Subcutaneous adipose tissue (tissue), 4 donors: ENCODE data around the gene NEFH. TPM values are rescaled to one million over a fixed set of nuclear protein-coding genes. Genes with fewer than 3 reads are reported as not detected.

Experiments
- total RNA-seq, 4 donors: library from RNA; depleted of rRNA; stranded (reverse); fragments of >200 nt; gene quantifications; one replicate each; pipeline ENCODE4 v1.1.0, GENCODE V29; 2016
- TF ChIP-seq, protein P1 (sequence below): fragments of 450-650 bp; IDR thresholded peaks from one replicate; pipeline ENCODE4 v1.5.1; 2016; ENCODE audit warnings: low read depth, mild to moderate bottlenecking, control low read depth, antibody characterized with exemption, moderate library complexity

NEFH gene
- total RNA-seq, 4 donors from 2014 or later: 0.19 to 0.66 (median 0.41) TPM

DNA sequence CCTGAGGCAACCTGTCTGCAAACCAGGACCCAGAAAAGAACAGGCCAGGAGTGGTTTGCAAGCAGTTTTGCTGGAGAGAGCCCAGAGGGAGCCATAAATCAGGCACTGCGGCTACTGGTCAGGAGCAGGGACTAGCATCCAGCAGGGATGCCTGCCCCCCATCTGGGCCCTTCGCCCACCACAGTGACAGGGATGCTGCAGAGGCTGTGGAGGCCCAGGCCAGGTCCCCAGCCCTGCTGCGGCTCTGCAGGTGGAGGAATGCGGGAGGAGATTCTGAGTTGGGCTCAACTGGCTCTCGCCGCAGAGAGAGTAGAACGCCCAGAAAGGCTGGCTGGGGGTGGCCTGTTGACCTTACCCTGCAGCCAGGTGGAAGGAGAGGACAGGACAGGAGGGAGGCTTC is 16.4 kb upstream of the NEFH start:
- TF ChIP-seq, protein P1, sequence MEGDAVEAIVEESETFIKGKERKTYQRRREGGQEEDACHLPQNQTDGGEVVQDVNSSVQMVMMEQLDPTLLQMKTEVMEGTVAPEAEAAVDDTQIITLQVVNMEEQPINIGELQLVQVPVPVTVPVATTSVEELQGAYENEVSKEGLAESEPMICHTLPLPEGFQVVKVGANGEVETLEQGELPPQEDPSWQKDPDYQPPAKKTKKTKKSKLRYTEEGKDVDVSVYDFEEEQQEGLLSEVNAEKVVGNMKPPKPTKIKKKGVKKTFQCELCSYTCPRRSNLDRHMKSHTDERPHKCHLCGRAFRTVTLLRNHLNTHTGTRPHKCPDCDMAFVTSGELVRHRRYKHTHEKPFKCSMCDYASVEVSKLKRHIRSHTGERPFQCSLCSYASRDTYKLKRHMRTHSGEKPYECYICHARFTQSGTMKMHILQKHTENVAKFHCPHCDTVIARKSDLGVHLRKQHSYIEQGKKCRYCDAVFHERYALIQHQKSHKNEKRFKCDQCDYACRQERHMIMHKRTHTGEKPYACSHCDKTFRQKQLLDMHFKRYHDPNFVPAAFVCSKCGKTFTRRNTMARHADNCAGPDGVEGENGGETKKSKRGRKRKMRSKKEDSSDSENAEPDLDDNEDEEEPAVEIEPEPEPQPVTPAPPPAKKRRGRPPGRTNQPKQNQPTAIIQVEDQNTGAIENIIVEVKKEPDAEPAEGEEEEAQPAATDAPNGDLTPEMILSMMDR: no peak

DNA sequence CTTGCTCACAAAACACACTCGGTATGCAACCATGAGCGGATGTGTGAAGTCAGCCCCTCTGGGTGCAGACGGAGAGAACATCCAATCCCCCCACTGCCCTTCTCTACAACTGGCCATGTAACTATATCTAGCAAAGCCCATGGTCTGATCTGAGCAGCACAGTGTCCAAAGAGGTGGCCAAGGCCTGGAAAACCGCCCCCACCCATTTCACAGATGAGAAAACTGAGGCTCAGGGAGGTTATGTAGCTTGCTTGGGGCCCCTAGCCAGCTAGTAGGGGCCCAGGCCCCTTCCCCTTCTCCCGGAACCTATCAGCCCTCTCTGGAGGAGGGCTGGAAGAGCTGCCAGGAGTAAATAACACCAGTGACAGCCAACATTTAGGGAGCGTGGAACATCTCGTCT is 15.4 kb upstream of the NEFH start:
- TF ChIP-seq, protein P1: no peak

DNA sequence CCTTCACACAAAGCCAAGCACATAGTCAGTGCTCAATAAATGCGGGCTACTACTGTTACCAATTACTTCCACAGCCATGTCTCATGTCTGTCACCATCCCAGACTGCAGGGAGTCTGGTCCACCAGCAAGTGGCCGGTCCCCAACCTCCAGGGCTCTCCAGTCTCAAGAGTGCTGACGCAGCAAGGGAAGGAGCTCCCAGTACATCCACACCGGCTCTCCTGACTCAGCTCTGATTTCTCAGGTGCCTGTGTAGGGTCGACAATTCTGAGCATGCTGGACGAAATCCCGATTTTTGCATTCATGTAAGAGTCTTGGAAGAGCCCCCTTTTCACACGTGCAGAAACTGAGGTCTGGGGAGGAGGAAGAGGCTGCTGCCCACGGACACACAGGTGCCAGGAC is 10.3 kb upstream of the NEFH start:
- TF ChIP-seq, protein P1: no peak

DNA sequence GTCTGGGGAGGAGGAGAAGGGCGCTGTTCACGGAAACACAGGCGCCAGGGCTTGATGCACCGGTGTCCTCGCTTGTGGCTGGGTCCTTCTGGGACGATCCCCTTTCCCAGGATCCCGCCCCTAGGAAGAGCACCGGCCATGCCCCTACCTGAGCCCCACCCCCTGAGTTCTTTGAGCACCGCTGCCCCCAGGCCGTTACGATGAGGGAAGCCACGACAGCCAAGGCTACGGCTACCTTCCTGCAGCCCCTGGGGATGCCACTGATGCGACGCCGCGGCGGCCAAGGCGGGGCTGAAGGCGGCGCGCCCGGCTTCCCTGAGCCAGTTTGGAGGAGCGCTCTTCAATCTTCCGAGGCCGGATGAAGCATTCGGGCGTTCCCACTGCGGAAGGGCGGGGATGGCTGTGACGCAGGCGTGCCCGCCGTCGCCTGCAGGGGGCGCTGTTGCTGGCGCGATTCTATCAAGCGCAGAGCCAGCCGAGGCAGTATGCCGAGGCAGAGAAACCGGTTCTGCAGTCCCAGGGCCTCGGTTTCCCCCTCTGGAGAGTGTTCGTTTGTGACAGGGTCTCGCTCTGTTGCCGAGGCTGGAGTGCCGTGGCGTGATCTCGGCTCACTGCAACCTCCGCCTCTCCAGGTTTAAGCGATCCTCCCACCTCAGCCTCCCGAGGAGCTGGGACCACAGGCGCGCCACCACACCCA is 9.7 kb upstream of the NEFH start:
- TF ChIP-seq, protein P1: no peak

DNA sequence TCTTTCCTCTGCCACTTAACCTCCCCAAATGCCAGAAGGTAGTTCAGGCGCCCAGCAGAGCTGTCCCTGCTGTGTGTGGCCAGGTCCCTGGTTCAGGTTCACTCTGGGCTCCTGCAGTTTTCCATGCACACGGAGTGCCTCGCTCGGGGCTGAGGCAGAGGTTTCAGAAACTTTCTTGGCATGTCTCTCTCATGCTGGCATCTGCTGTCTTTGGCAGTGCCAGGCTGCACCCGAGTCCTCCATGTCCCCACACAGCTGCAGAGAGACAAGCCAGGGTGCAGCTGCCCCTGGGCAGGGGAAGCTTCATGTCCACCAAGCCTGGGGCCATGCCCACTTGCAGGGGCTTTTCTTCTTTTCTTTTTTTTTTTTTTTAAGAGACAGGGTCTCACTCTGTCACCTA is 7.0 kb upstream of the NEFH start:
- TF ChIP-seq, protein P1: no peak

DNA sequence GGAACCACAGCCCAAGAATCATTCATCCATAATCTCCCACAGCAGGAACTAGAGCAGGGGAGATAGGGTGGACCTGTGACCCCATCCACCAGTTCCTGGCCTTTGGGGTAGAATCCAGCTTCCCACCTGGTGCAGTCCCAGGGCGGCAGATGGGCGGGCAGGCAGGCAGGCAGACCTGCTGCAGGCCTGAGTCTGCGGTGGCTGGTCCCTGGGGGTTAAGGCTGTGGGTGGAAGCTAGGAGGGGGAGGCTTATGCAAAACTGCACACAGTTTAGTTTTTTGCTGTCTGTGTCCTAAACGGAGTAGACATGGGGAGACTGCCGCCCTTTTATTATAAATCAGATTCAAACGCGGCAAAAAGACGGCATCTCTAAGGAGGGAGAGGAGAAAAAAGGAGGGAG is 4.5 kb upstream of the NEFH start:
- TF ChIP-seq, protein P1: no peak

DNA sequence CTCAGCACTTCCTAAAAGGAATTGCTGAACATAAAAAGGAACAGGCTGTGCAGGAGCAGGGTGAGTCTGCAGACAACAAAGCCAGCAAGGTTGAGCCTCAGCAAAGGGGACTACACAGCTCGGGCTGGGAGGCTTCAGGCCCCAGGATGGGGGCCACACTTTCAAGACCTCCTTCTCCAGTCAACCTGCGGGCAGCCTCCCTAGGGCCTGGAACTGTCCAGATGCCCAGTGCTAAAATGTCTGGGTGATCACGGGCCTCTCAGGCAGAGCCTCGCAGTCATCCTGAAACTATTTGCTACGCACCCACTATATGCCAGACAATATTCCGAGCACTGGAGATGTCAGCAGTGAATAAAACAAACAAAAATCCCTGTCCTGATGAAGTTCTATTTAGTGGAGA is 3.9 kb upstream of the NEFH start:
- TF ChIP-seq, protein P1: no peak
